Mesothelial cell of epicardium (in vitro differentiated cells): ENCODE results near the gene ELL2. TPM values are rescaled to one million over a fixed set of nuclear protein-coding genes. Genes with fewer than 3 reads are reported as not detected.

ENCODE experiments used
- DNase-seq, 2 experiments: peaks; one replicate each; pipeline ENCODE4 v3.0.0; 2021; ENCODE audit warnings: low spot score in 2 of 2; ENCODE audit not compliant: unreplicated experiment in 2 of 2
- H3K27ac Mint-ChIP-seq: 2 replicates; pipeline ENCODE4 v1.8.0; 2021; ENCODE audit warnings: mixed read lengths
- H3K27me3 Mint-ChIP-seq: 2 replicates; pipeline ENCODE4 v1.8.0; 2021; ENCODE audit warnings: low read depth, mixed read lengths
- H3K36me3 Mint-ChIP-seq: 2 replicates; pipeline ENCODE4 v1.8.0; 2021; ENCODE audit warnings: mixed read lengths
- H3K4me1 Mint-ChIP-seq: 2 replicates; pipeline ENCODE4 v1.8.0; 2021; ENCODE audit warnings: mixed read lengths
- H3K4me3 Mint-ChIP-seq: 2 replicates; pipeline ENCODE4 v1.8.0; 2021; ENCODE audit warnings: mild to moderate bottlenecking, moderate library complexity, mixed read lengths
- H3K9me3 Mint-ChIP-seq: 2 replicates; pipeline ENCODE4 v1.8.0; 2021; ENCODE audit warnings: mixed read lengths
- total RNA-seq: library from RNA; stranded (reverse); gene quantifications from 3 replicates; pipeline ENCODE4 v1.2.1, GENCODE V29; 2021
- TF ChIP-seq, protein P1 (sequence below): fragments of 200-600 bp; sonication (generic); IDR thresholded peaks from one replicate; pipeline ENCODE4 v1.5.0; 2021; ENCODE audit warnings: antibody characterized with exemption; ENCODE audit not compliant: unreplicated experiment

ELL2 gene
- total RNA-seq, 1 donor from 2014 or later = 11.7 TPM

DNA sequence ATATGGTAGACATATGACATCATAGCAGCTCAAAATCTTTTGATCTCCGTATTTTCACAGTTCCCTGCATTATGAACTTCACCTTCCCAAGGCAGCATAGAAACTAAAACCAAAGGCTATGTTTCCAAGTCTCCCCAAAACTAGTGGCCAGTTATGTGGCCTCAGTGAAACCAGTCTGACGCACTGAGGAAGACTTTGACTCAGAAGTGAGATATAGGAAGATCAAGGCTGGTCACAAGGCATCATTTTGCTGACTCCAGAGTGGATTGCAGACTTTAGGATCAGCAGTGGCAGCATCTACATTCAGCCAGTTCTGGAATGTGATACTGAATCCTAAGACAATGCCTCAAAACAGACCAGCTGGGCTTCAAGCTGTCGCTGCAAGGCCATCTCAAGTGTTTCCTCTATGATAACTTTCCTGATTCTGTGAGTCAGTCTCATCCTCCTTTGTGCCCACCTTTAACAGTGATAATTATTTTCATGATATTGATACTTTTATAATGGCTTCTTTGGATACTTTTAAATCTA is 34.4 kb upstream of the ELL2 start:
- no peak overlapping the region for H3K27ac Mint-ChIP-seq
- no peaks in the 10 kb centered on the region for H3K36me3 Mint-ChIP-seq
- H3K27me3 Mint-ChIP-seq = no peaks in the 10 kb centered on the region
- no peak for DNase-seq
- H3K9me3 Mint-ChIP-seq = peaks cover 12% of the 10 kb centered on the region
- H3K4me1 Mint-ChIP-seq = no peaks in the 10 kb centered on the region
- no peak overlapping the region for H3K4me3 Mint-ChIP-seq
- TF ChIP-seq, protein P1, sequence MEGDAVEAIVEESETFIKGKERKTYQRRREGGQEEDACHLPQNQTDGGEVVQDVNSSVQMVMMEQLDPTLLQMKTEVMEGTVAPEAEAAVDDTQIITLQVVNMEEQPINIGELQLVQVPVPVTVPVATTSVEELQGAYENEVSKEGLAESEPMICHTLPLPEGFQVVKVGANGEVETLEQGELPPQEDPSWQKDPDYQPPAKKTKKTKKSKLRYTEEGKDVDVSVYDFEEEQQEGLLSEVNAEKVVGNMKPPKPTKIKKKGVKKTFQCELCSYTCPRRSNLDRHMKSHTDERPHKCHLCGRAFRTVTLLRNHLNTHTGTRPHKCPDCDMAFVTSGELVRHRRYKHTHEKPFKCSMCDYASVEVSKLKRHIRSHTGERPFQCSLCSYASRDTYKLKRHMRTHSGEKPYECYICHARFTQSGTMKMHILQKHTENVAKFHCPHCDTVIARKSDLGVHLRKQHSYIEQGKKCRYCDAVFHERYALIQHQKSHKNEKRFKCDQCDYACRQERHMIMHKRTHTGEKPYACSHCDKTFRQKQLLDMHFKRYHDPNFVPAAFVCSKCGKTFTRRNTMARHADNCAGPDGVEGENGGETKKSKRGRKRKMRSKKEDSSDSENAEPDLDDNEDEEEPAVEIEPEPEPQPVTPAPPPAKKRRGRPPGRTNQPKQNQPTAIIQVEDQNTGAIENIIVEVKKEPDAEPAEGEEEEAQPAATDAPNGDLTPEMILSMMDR = no peak

DNA sequence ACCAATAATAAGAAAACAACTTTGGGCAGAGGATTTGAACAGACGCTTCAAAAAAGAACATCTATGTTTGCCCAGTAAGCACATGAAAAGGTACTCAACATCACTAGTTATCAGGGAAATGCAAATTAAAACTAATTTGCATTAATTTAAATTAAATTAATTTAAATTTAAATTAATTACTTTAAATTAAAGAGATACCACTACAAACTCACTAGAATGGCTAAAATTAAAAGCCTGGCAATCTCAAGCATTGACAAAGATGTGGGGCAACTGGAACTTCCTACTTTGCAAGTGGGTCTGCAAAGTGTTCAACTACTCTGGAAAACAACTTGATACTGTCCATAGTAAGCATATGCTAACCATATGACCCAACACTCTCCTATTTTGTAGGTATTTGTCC is 32.1 kb upstream of the ELL2 start:
- Mint-ChIP-seq H3K27me3 (no peaks in the 10 kb centered on the region), H3K9me3 (peaks cover 10% of the 10 kb centered on the region), H3K4me1 (no peaks in the 10 kb centered on the region), H3K36me3 (no peaks in the 10 kb centered on the region), H3K4me3 (no peak overlapping the region), H3K27ac (no peak overlapping the region)
- DNase-seq = no peak
- TF ChIP-seq, protein P1 = no peak

DNA sequence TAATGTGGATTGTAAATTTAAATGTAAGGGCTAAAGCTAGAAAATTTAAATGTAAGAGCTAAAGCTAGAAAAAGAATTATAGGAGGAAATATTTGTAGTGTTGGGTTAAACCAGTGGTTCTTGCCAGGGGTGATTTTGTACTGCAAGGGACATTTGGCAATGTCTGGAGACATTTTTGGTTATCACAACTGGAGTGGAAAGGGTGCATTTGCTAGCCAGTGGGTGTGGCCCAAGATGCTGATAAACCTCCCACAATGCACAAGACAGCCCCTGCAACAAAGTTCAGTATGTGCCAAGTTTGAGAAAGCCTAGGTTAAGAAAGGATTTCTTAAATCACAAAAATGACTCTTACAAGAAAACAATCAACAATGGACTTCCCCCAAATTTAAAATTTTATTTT is 31.6 kb upstream of the ELL2 start:
- H3K4me3 Mint-ChIP-seq = no peak overlapping the region
- no peaks in the 10 kb centered on the region for H3K4me1 Mint-ChIP-seq
- TF ChIP-seq, protein P1 = no peak

DNA sequence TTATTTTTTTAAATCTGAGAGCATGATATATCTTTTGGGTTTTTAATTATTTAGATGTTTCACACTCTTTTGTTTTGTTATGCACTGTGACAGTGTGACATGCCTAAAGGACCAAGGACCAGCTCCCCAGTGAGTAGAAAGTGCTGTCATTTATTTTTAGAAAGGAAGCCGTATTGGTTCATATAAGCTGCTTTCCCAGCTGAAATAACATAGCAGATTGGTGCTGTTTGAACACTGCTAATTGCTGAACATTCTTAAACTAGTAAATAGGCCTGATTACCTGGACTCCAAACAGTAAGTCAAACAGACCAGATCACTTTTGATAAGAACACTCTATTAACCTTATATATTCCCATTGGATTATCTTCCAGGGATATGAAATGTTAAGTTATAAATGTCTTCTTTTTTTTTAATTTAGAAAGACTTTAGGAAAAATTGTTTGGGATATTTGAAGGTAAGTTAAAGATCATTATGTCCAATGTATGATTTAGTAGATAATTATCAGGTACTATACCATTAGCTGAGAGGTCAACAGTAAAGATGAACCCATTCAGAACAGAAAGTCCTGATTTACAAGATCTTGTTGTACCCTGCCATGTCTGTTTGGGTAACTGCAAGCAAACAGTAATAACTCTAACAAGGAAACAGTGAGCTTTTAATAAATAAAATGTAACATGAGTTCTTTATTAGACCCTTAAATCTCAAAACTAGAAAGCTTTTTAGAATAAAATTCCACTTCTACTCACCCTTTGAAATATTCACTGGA is 27.8 kb upstream of the ELL2 start:
- Mint-ChIP-seq H3K36me3 (no peaks in the 10 kb centered on the region), H3K4me3 (no peak overlapping the region), H3K27ac (no peak overlapping the region), H3K9me3 (no peaks in the 10 kb centered on the region), H3K27me3 (no peaks in the 10 kb centered on the region), H3K4me1 (peaks cover 8% of the 10 kb centered on the region)
- TF ChIP-seq, protein P1 = no peak
- DNase-seq = no peak

More for the DNA sequence above, 31.6 kb upstream of the ELL2 start:
- Mint-ChIP-seq H3K27ac (no peak overlapping the region), H3K36me3 (no peaks in the 10 kb centered on the region), H3K9me3 (peaks cover 5% of the 10 kb centered on the region), H3K27me3 (no peaks in the 10 kb centered on the region)
- DNase-seq = no peak

DNA sequence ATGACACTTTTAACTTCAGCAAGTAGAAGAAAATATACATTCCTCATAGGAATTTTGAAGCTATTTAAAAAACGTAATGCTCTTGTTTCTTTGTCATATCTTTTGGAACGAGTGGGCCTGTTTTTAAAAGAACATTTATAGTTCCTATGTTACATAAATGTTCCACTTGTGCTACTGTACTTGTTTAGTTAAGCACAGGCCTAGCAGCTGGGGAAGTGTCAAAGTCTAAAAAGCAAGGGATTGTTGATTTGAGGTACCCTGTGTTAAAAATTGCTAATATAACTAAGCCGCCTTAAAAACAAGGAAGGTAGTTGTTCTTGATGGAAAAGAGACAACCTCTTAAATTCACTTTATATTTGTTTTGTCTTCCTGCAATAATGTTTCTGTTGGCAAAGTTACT is 27.2 kb upstream of the ELL2 start:
- Mint-ChIP-seq H3K9me3 (no peaks in the 10 kb centered on the region), H3K27ac (no peak overlapping the region), H3K4me3 (no peak overlapping the region), H3K36me3 (no peaks in the 10 kb centered on the region), H3K4me1 (peaks cover 8% of the 10 kb centered on the region), H3K27me3 (no peaks in the 10 kb centered on the region)
- DNase-seq = no peak
- TF ChIP-seq, protein P1 = no peak
